Adrenal gland (tissue), 12 donors: Measurements from ENCODE around the gene SIGLEC7. TPM values are rescaled to one million over a fixed set of nuclear protein-coding genes. Genes with fewer than 3 reads are reported as not detected.

ENCODE experiments used
- DNase-seq, 7 donors: peaks; one replicate each; pipeline ENCODE4 v3.0.0-alpha.2; 2019 to 2020
- H3K27ac ChIP-seq, 5 donors: fragments of 200-600 bp; sonication (generic) in 4 of 5; 1 replicate in 3 of 5; 2 replicates in 2 of 5; pipeline versions ENCODE4 v1.5.1 to v1.8.0; 2016 to 2020; ENCODE audit warnings: mild to moderate bottlenecking in 1 of 5
- H3K27me3 ChIP-seq: fragments of 200-600 bp; 2 replicates; pipeline ENCODE4 v1.8.0; 2021
- H3K36me3 ChIP-seq, 2 donors: fragments of 200-600 bp; replicated peaks in 1 of 2; 1 replicate in 1 of 2; 2 replicates in 1 of 2; pipeline versions ENCODE4 v1.5.1 to v1.8.0; 2018 to 2022
- H3K4me1 ChIP-seq, 2 donors: fragments of 200-600 bp; replicated peaks in 1 of 2; 1 replicate in 1 of 2; 2 replicates in 1 of 2; pipeline versions ENCODE4 v1.5.1 to v1.8.0; 2018 to 2021
- H3K4me3 ChIP-seq, 4 donors: fragments of 200-600 bp; sonication (generic) in 3 of 4; one replicate each; pipeline ENCODE4 v1.5.1; 2016 to 2018
- H3K9me3 ChIP-seq, 3 donors: fragments of 200-600 bp; sonication (generic) in 1 of 3; replicated peaks in 1 of 3; 1 replicate in 2 of 3; 2 replicates in 1 of 3; pipeline versions ENCODE4 v1.5.1 to v1.8.0; 2016 to 2021
- POLR2A ChIP-seq, 2 donors: fragments of 450-650 bp; IDR thresholded peaks; one replicate each; pipeline ENCODE4 v1.6.1; 2017; ENCODE audit warnings: antibody characterized with exemption in 2 of 2, mild to moderate bottlenecking in 2 of 2, moderate library complexity in 1 of 2
- WGBS, 4 donors: extraction: QIAGEN DNeasy Blood & Tissue Kit in 2 of 4; methylation state at CpG; one replicate each; pipeline versions ENCODE4 v1.1.5 to v1.1.7; 2013 to 2017; 5-methylcytosine and 5-hydroxymethylcytosine counted together
- intact Hi-C, 2 donors: fragments of 100-400 bp; cut with DNase I; formaldehyde crosslinking; loops; one replicate each; pipeline versions ENCODE4 v1.14.1 to v1.15.0; 2022 to 2023
- polyA plus RNA-seq, 3 donors: library from polyadenylated mRNA; stranded (reverse); fragments of 200-250 nt in 2 of 3; fragments of 350-450 nt in 1 of 3; fragmentation: Illumina TruSeq in 1 of 3; extraction: RNeasy Lipid Tissue Mini Kit (QIAGEN cat#74804) in 1 of 3; gene quantifications; one replicate each; pipeline ENCODE4 v1.2.3, GENCODE V29; 2013 to 2014
- total RNA-seq, 9 donors: library from RNA; depleted of rRNA in 4 of 9; stranded (reverse); fragments of >200 nt in 4 of 9; fragments of 120-200 nt in 1 of 9; fragmentation: NEBNext Ultra II Directional in 1 of 9; extraction: Animal tissue kit (Norgen Biotek cat#: 25700) in 1 of 9; gene quantifications; one replicate each; pipeline versions ENCODE4 v1.1.0 to v1.2.4, GENCODE V29; 2013 to 2023
- TF ChIP-seq, protein P1 (sequence below), 6 experiments: fragments of 450-650 bp in 4 of 6; fragments of 200-600 bp in 2 of 6; sonication (generic) in 1 of 6; IDR thresholded peaks; 1 replicate in 5 of 6; 2 replicates in 1 of 6; pipeline versions ENCODE4 v1.5.1 to v1.8.0; 2016 to 2021; ENCODE audit warnings: antibody characterized with exemption in 6 of 6, mild to moderate bottlenecking in 2 of 6, moderate library complexity in 1 of 6
- donor health status: healthy with polysubstance abuse.
- donor health status: Bipolar disorder and iron deficiency.
- donor health status: DM: yes; HTN: yes; CAD: no.
- donor health status: DM: no; HTN: no; CAD: no.
- donor health status: DM: no; HTN: no; CAD: no.
- donor health status: DM: yes; HTN: yes; CAD: no.

SIGLEC7 gene
- total and polyA plus RNA-seq, 12 donors = 1.00 to 13.1 (median 7.4) TPM

DNA sequence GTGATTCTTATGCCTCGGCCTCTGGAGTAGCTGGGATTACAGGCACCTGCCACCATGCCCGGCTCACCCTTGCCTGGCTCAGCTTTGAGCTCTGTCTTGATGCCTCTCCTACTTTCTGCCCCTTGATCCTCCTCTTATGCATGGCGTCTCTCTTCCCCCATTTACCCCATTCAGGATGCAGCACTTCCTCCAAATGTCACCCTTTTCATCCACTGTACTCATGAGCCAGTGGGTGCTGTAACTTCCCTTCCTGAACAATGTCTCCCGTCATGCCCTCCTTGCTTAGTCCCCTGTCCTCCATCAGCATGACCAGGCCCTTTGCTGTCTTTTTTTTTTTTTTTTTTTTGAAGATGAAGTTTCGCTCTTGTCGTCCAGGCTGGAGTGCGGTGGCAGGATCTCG, 20.8 kb upstream of the SIGLEC7 start:
- DNase-seq = no peak
- Histone ChIP-seq H3K9me3 (no peaks in the 10 kb centered on the region), H3K4me3 (no peak overlapping the region), H3K4me1 (no peaks in the 10 kb centered on the region), H3K27ac (peak overlapping the region in 1 of 5 donors; percentile 62), H3K27me3 (no peaks in the 10 kb centered on the region), H3K36me3 (no peaks in the 10 kb centered on the region)
- intact Hi-C loops = no loop called here
- WGBS, 4 donors = 81 to 89% (median 88%) methylated on average over 8 of the region's 8 CpGs
- TF ChIP-seq, protein P1, sequence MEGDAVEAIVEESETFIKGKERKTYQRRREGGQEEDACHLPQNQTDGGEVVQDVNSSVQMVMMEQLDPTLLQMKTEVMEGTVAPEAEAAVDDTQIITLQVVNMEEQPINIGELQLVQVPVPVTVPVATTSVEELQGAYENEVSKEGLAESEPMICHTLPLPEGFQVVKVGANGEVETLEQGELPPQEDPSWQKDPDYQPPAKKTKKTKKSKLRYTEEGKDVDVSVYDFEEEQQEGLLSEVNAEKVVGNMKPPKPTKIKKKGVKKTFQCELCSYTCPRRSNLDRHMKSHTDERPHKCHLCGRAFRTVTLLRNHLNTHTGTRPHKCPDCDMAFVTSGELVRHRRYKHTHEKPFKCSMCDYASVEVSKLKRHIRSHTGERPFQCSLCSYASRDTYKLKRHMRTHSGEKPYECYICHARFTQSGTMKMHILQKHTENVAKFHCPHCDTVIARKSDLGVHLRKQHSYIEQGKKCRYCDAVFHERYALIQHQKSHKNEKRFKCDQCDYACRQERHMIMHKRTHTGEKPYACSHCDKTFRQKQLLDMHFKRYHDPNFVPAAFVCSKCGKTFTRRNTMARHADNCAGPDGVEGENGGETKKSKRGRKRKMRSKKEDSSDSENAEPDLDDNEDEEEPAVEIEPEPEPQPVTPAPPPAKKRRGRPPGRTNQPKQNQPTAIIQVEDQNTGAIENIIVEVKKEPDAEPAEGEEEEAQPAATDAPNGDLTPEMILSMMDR (IDR thresholded peaks at IDR 0.05) = no peak
- TF ChIP-seq POLR2A (IDR thresholded peaks at IDR 0.05) = no peak

DNA sequence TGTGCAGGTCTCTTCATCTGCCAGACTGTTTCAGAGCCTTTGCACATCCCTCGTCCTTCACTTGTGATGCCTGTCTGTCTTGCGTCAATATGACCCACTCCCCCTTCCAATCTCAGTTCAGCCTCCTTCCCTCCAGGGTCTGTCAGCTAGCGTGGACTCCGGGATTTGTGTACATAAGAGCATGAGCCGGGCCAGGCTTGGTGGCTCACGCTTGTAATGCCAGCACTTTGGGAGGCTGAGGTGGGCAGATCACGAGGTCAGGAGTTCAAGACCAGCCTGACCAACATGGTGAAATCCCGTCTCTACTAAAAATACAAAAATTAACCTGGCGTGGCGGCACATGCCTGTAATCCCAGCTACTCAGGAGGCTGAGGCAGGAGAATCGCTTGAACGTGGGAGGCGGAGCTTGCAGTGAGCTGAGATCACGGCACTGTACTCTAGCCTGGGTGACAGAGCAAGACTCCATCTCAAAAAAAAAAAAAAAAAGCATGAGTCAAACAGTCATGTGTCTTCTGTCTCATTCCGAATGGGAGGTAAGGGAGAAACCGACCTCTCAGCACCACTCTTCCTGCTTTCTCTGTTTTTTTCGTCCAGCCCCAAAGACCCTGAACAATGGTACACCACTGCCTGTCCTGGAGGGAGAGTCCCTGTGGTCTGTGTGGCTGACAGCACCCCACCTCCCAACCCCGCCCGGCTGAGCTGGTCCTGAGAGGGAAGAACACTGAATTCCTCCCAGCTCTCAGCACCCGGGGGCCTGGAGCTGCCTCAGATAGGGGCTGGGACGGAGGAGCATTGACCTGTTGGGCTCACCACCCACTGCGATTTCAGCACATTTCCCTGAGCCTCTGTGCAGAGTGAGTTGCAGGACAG, 19.8 kb upstream of the SIGLEC7 start:
- Histone ChIP-seq H3K4me3 (no peak overlapping the region), H3K4me1 (no peaks in the 10 kb centered on the region), H3K9me3 (no peaks in the 10 kb centered on the region), H3K36me3 (no peaks in the 10 kb centered on the region), H3K27me3 (no peaks in the 10 kb centered on the region), H3K27ac (peak overlapping the region in 3 of 5 donors; percentile 31 to 91 (median 66))
- peak in 1 of 7 donors; percentile 46 for DNase-seq
- no peak for TF ChIP-seq POLR2A (IDR thresholded peaks at IDR 0.05)
- TF ChIP-seq, protein P1 (IDR thresholded peaks at IDR 0.05) = no peak
- intact Hi-C loops = no loop called here
- 66 to 76% (median 69%) methylated on average over 17 to 22 of the region's 22 CpGs for WGBS, 4 donors

DNA sequence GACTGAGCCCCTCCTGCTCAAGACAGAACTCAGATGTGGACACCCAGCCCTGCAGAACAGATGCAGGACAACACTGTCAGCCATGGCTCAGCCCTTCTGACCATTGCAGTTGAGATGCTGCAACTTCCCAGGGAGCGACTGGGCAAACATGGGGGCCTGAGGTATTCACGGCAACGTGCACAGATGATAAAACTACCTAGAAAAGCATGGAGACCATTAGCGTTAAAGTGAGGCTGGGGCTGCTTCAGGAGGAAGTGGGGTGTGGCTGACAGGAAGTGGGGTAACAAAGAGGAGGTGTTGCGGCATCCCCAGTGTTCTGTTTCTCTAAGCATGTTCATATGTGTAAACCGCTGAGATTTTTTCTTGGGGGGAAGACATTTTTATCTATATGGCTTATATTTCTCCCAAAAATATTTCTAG, 18.7 kb upstream of the SIGLEC7 start:
- intact Hi-C loops = no loop called here
- no peaks in the 10 kb centered on the region for H3K27me3 ChIP-seq
- peak overlapping the region in 4 of 5 donors; percentile 58 to 91 (median 63) for H3K27ac ChIP-seq
- TF ChIP-seq, protein P1 (IDR thresholded peaks at IDR 0.05) = no peak
- TF ChIP-seq POLR2A (IDR thresholded peaks at IDR 0.05) = no peak
- no peaks in the 10 kb centered on the region for H3K9me3 ChIP-seq
- no peaks in the 10 kb centered on the region for H3K4me1 ChIP-seq
- DNase-seq = peak in 3 of 7 donors; percentile 48 to 75 (median 51)
- no peak overlapping the region for H3K4me3 ChIP-seq
- no peaks in the 10 kb centered on the region for H3K36me3 ChIP-seq
- WGBS, 4 donors = 60 to 74% (median 65%) methylated on average over 6 of the region's 6 CpGs

DNA sequence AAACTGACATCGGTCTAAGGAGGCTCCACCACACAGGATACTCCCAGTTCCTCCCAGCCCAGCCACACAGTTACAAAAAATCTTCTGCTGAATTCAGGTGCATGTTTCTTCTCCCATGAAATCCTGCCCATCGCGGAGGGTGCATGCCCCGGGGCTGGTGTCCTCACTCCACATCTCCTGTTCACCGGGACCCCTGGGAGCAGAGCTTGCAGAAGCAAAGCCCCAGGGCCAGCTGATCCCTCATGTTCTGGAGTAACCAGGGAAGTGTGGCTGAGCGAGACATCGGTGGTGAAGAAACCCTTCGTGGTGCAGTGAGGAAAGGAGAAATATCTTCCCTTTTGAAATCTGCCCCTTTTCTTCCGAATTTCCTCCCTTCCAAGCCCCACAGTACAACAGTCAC, 18.3 kb upstream of the SIGLEC7 start:
- Histone ChIP-seq H3K27me3 (no peaks in the 10 kb centered on the region), H3K4me3 (no peak overlapping the region), H3K4me1 (no peaks in the 10 kb centered on the region), H3K9me3 (no peaks in the 10 kb centered on the region), H3K36me3 (no peaks in the 10 kb centered on the region), H3K27ac (peak overlapping the region in 3 of 5 donors; percentile 58 to 91 (median 65))
- 55 to 68% (median 64%) methylated on average over 9 of the region's 9 CpGs for WGBS, 4 donors
- DNase-seq = no peak
- intact Hi-C loops = no loop called here
- TF ChIP-seq POLR2A (IDR thresholded peaks at IDR 0.05) = no peak
- TF ChIP-seq, protein P1 (IDR thresholded peaks at IDR 0.05) = no peak
